ENCODE results near the gene CPNE5.

The CPNE5 gene

GRCh38 chr6:36743538-36744303, 95.5 kb downstream of the CPNE5 start:
- no peak for DNase-seq (ENCODE audit: low read depth)

GRCh38 chr6:36743032-36743431, 96.2 kb downstream of the CPNE5 start:
- DNase-seq (ENCODE audit: low read depth), result no peak

- DNase-seq (ENCODE audit: low read depth), result no peak
These were observed 97.1 kb downstream of the CPNE5 start for GRCh38 chr6:36742146-36742545.

- DNase-seq (ENCODE audit: low read depth), result no peak
These were observed 98.4 kb downstream of the CPNE5 start for GRCh38 chr6:36740818-36741179.

- no peak for DNase-seq (ENCODE audit: low read depth)
These were observed 99.1 kb downstream of the CPNE5 start for GRCh38 chr6:36739947-36740817.

GRCh38 chr6:36738108-36738507, 101.1 kb downstream of the CPNE5 start:
- DNase-seq (ENCODE audit: low read depth), result no peak

GRCh38 chr6:36737043-36737785, 102.0 kb downstream of the CPNE5 start:
- no peak for DNase-seq (ENCODE audit: low read depth)

- DNase-seq (ENCODE audit: low read depth), result no peak
These were observed 103.9 kb downstream of the CPNE5 start for GRCh38 chr6:36735110-36736071.

GRCh38 chr6:36734486-36735060, 104.7 kb downstream of the CPNE5 start:
- DNase-seq (ENCODE audit: low read depth), result no peak

- DNase-seq (ENCODE audit: low read depth), result no peak
These were observed 105.9 kb downstream of the CPNE5 start for GRCh38 chr6:36733300-36733699.

- no peak for DNase-seq (ENCODE audit: low read depth)
These were observed 107.5 kb downstream of the CPNE5 start for GRCh38 chr6:36731622-36732310.

- DNase-seq (ENCODE audit: low read depth), result no peak
These were observed 108.5 kb downstream of the CPNE5 start for GRCh38 chr6:36730424-36731380.

- no peak for DNase-seq (ENCODE audit: low read depth)
These were observed 110.1 kb downstream of the CPNE5 start for GRCh38 chr6:36729161-36729524.

GRCh38 chr6:36728289-36729160, 110.7 kb downstream of the CPNE5 start:
- DNase-seq (ENCODE audit: low read depth), result no peak

GRCh38 chr6:36727505-36728021, 111.7 kb downstream of the CPNE5 start:
- no peak for DNase-seq (ENCODE audit: low read depth)

- DNase-seq (ENCODE audit: low read depth), result no peak
These were observed 113.7 kb downstream of the CPNE5 start for GRCh38 chr6:36725581-36725980.

GRCh38 chr6:36724514-36725390, 114.5 kb downstream of the CPNE5 start:
- no peak for DNase-seq (ENCODE audit: low read depth)
